Heart left ventricle (tissue), 16 donors: ENCODE measurements around the gene NOS1AP. TPM values are rescaled to one million over a fixed set of nuclear protein-coding genes. Genes with fewer than 3 reads are reported as not detected.

Experiments
- ATAC-seq, 4 donors: fragments of 200-7000 bp; cut with Tn5 transposase; one replicate each; pipeline ENCODE4 v1.9.1; 2020 to 2022; ENCODE audit warnings: moderate library complexity in 4 of 4, mild to moderate bottlenecking in 3 of 4, moderate number of reproducible peaks in 1 of 4
- DNase-seq, 5 donors: peaks; one replicate each; pipeline ENCODE4 v3.0.0-alpha.2; 2020
- H3K27ac ChIP-seq, 12 donors: fragments of 200-600 bp; sonication (generic) in 4 of 12; one replicate each; pipeline versions ENCODE4 v1.5.0 to v1.8.0; 2016 to 2022; ENCODE audit warnings: mild to moderate bottlenecking in 2 of 12
- H3K27me3 ChIP-seq, 9 donors: fragments of 200-600 bp; sonication (generic) in 2 of 9; one replicate each; pipeline versions ENCODE4 v1.5.1 to v1.8.0; 2016 to 2022; ENCODE audit warnings: mild to moderate bottlenecking in 3 of 9
- H3K36me3 ChIP-seq, 9 donors: fragments of 200-600 bp; sonication (generic) in 2 of 9; one replicate each; pipeline versions ENCODE4 v1.5.0 to v1.8.0; 2018 to 2022; ENCODE audit warnings: mild to moderate bottlenecking in 2 of 9
- H3K4me1 ChIP-seq, 12 donors: fragments of 200-600 bp; sonication (generic) in 4 of 12; one replicate each; pipeline versions ENCODE4 v1.5.0 to v1.8.0; 2016 to 2022; ENCODE audit warnings: mild to moderate bottlenecking in 3 of 12
- H3K4me3 ChIP-seq, 12 donors: fragments of 200-600 bp; sonication (generic) in 4 of 12; one replicate each; pipeline versions ENCODE4 v1.5.0 to v1.8.0; 2017 to 2022; ENCODE audit warnings: mild to moderate bottlenecking in 9 of 12, moderate library complexity in 4 of 12
- H3K9me3 ChIP-seq, 12 donors: fragments of 200-600 bp; sonication (generic) in 4 of 12; one replicate each; pipeline versions ENCODE4 v1.5.0 to v1.8.0; 2016 to 2022; ENCODE audit warnings: mild to moderate bottlenecking in 1 of 12
- POLR2A ChIP-seq, 2 donors: fragments of 450-650 bp; IDR thresholded peaks; one replicate each; pipeline ENCODE4 v1.6.1; 2017; ENCODE audit warnings: antibody characterized with exemption in 2 of 2, mild to moderate bottlenecking in 2 of 2, moderate library complexity in 2 of 2
- WGBS, 4 donors: extraction: QIAGEN DNeasy Blood & Tissue Kit in 2 of 4; methylation state at CpG; one replicate each; pipeline versions ENCODE4 v1.1.5 to v1.1.7; 2013 to 2018; 5-methylcytosine and 5-hydroxymethylcytosine counted together
- intact Hi-C, 10 donors: fragments of 100-400 bp; cut with DNase I; formaldehyde crosslinking; loops; one replicate each; pipeline versions ENCODE4 v1.11.1 to v1.14.2; 2022
- polyA plus RNA-seq, 2 donors: library from polyadenylated mRNA; stranded (reverse); fragments of 200-250 nt; gene quantifications; one replicate each; pipeline ENCODE4 v1.2.3, GENCODE V29; 2013
- total RNA-seq, 9 donors: library from RNA; depleted of rRNA in 2 of 9; stranded (reverse); fragments of >200 nt in 2 of 9; fragmentation: NEBNext Ultra II Directional in 3 of 9; extraction: Animal tissue kit (Norgen Biotek cat#: 25700) in 3 of 9; gene quantifications; one replicate each; pipeline versions ENCODE4 v1.1.0 to v1.2.4, GENCODE V29; 2016 to 2023
- TF ChIP-seq, protein P1 (sequence below), 12 donors: fragments of 200-600 bp; sonication (generic) in 4 of 12; IDR thresholded peaks; one replicate each; pipeline versions ENCODE4 v1.5.0 to v1.8.0; 2018 to 2022; ENCODE audit warnings: antibody characterized with exemption in 12 of 12, mild to moderate bottlenecking in 5 of 12
- donor health status: ischemic (EF 13 %, LVEDD 7.1; RV severe dilation, severe dysfunction).
- donor health status: healthy with polysubstance abuse.
- donor health status: DM: no; HTN: yes; CAD: no.
- donor health status: DM: no; HTN: no; CAD: no.
- donor health status: ischemic (EF 25% LVEDD 6.9; RV normal size, moderate dysfunction).
- donor health status: ischemic (EF 25% LVEDD 5.7; RV mildly dilated, moderate dysfunction).
- donor health status: healthy.
- donor health status: DM: yes; HTN: yes; CAD: no.
- donor health status: ischemic (EF 35%, LVEDD 5.7; RV mildly dilated, moderate dysfunction).
- donor health status: nonischemic (EF 11% LVEDD 7.7; RV severe dilation, severe dysfunction).
- donor health status: DM: yes; HTN: yes; CAD: no.
- donor health status: PGD.
- donor health status: ischemic (EF 29% LVEDD 5.4; RV normal size, mild dysfunction).
- donor health status: nonischemic (EF 23%, LVEDD 6.1; RV moderate dilation, normal function).

NOS1AP gene
- total and polyA plus RNA-seq, 11 donors = 1.1 to 6.4 (median 4.3) TPM

DNA sequence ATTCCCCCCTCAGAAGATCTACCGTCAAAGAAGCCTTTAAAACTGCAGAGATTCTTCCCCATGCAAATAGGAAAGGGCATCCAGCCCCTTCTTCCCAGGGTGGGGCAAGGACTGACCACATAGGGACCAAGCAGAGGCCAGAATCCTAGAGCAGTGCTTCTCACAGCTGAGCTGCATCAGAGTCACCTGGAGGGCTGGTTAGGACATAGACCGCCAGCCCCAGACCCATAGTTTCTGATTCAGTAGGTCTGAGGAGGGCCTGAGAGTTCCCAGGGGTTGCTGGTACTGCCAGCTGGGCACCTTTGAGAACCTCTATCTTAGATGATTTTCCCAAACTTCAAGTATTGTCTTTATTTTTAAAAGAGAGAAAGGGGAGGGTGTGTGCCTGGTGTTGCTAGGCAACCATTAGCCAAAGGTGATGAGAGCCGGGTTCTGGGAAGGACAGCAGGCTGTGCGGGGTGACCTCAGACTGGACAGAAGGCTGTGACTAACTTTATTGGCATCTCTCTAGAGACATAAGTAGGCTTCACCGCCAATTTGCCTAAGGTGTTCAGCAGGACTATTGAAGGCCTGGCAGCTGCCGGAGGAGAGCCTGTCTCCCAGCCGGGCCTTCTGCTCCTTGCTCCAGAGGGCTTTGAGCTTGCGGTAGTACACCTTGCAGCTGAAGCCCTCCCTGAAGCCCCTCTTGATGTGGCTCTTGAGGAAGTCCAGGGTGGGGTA, 304.2 kb downstream of the NOS1AP start:
- H3K9me3 ChIP-seq = no peaks in the 10 kb centered on the region
- no peaks in the 10 kb centered on the region for H3K36me3 ChIP-seq
- H3K4me1 ChIP-seq = peaks cover 0 to 6% (median 0%) of the 10 kb centered on the region in 12 donors
- DNase-seq (no peak), ATAC-seq (no peak)
- TF ChIP-seq, protein P1, sequence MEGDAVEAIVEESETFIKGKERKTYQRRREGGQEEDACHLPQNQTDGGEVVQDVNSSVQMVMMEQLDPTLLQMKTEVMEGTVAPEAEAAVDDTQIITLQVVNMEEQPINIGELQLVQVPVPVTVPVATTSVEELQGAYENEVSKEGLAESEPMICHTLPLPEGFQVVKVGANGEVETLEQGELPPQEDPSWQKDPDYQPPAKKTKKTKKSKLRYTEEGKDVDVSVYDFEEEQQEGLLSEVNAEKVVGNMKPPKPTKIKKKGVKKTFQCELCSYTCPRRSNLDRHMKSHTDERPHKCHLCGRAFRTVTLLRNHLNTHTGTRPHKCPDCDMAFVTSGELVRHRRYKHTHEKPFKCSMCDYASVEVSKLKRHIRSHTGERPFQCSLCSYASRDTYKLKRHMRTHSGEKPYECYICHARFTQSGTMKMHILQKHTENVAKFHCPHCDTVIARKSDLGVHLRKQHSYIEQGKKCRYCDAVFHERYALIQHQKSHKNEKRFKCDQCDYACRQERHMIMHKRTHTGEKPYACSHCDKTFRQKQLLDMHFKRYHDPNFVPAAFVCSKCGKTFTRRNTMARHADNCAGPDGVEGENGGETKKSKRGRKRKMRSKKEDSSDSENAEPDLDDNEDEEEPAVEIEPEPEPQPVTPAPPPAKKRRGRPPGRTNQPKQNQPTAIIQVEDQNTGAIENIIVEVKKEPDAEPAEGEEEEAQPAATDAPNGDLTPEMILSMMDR (IDR thresholded peaks at IDR 0.05) = no peak
- TF ChIP-seq POLR2A (IDR thresholded peaks at IDR 0.05) = no peak
- no peaks in the 10 kb centered on the region for H3K27me3 ChIP-seq
- H3K27ac ChIP-seq = no peak overlapping the region
- intact Hi-C loops = no loop called here
- 91 to 93% (median 92%) methylated on average over 8 of the region's 8 CpGs for WGBS, 4 donors
- no peak overlapping the region for H3K4me3 ChIP-seq

DNA sequence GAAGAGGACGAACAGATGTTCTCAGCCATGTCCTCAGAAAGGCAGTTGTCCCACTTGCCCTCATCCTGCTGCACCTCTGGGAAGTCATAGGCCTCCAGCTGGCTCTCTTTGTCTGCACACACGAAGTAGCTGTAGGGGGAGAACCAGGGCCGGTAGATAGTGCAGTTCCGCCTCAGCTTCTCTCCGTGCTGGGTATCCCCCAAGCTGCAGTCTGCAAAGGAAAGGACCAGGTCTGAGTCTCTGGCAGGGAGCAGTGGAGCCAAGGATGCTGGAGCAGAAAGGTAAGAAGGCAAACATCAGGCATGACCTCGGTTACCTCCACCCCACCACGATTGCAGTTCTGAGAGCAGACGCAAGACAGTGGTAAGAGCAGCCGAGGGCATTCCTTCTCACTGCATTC, 304.9 kb downstream of the NOS1AP start:
- no peaks in the 10 kb centered on the region for H3K36me3 ChIP-seq
- no peaks in the 10 kb centered on the region for H3K9me3 ChIP-seq
- H3K27ac ChIP-seq = no peak overlapping the region
- TF ChIP-seq, protein P1 (IDR thresholded peaks at IDR 0.05) = no peak
- no peak for TF ChIP-seq POLR2A (IDR thresholded peaks at IDR 0.05)
- intact Hi-C loops = no loop called here
- no peak for DNase-seq
- H3K4me1 ChIP-seq = peaks cover 0 to 6% (median 0%) of the 10 kb centered on the region in 12 donors
- H3K27me3 ChIP-seq = no peaks in the 10 kb centered on the region
- no peak for ATAC-seq
- WGBS, 4 donors = 82 to 89% (median 85%) methylated on average over 9 of the region's 9 CpGs
- H3K4me3 ChIP-seq = no peak overlapping the region

DNA sequence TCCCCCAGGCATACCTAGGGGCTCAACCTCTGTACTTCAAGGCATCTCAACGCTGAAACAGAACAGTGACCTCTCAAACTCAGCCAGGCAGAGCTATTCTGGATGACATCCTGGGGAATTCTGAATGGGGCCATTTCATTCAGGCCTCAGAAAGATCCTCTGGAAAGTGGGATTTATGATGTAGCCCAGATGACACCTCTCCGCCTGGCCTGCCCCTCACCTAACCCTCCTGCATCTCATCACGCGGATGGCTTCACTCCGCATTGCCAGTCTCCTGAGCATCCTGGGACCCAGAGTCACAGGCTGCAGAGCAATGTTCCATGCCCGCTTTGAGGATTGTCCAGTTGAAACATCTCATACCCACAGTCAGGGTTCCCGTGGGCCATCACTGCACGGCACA, 306.0 kb downstream of the NOS1AP start:
- DNase-seq = no peak
- Histone ChIP-seq H3K9me3 (no peaks in the 10 kb centered on the region), H3K27me3 (no peaks in the 10 kb centered on the region), H3K4me1 (peaks cover 0 to 6% (median 0%) of the 10 kb centered on the region in 12 donors), H3K27ac (no peak overlapping the region), H3K4me3 (no peak overlapping the region), H3K36me3 (no peaks in the 10 kb centered on the region)
- TF ChIP-seq, protein P1 (IDR thresholded peaks at IDR 0.05) = no peak
- TF ChIP-seq POLR2A (IDR thresholded peaks at IDR 0.05) = no peak
- intact Hi-C loops = no loop called here
- WGBS, 4 donors = 82 to 96% (median 87%) methylated on average over 5 to 8 of the region's 8 CpGs
- no peak for ATAC-seq

DNA sequence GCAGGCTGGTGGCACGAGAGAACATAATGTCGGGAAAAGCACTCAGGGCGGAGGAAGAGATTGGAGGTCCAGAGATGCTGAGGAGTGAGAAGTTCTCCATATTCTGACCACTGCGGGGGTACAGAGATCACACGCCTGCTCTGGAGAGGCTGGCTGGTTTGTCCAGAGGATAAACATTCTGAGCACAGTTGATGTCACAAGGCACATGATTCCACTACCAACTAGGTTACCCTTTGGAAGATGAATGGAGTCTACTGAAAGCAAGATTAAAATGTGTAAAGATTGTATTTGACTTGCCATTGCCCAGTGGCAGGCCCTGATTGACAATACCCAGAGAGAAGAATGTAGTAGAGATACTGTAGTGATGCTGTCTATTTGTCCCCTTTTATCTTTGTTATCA, 307.2 kb downstream of the NOS1AP start, which contains the start of gene SPATA46:
TSS of gene SPATA46 (minus strand) at position 164 of the 400 bp plus-strand sequence. CDS start at position 100, 64 bp downstream.
- no peak for ATAC-seq
- Histone ChIP-seq H3K4me1 (peaks cover 0 to 6% (median 0%) of the 10 kb centered on the region in 12 donors), H3K36me3 (no peaks in the 10 kb centered on the region), H3K27me3 (no peaks in the 10 kb centered on the region), H3K9me3 (no peaks in the 10 kb centered on the region), H3K27ac (no peak within 1 kb of the TSS), H3K4me3 (no peak within 1 kb of the TSS)
- WGBS, 4 donors = 94 to 95% (median 95%) methylated on average over 5 of the region's 5 CpGs
- TF ChIP-seq, protein P1 (IDR thresholded peaks at IDR 0.05) = no peak
- no peak for TF ChIP-seq POLR2A (IDR thresholded peaks at IDR 0.05)
- intact Hi-C loops = no loop called here
- no peak for DNase-seq
